ENCODE results near the gene FDXR.
"Not testable (repeated sequence)": the region's sequence is repeated elsewhere in the genome, so short reads cannot be mapped to it uniquely, and the experiment has no call there.

The FDXR gene, protein sequence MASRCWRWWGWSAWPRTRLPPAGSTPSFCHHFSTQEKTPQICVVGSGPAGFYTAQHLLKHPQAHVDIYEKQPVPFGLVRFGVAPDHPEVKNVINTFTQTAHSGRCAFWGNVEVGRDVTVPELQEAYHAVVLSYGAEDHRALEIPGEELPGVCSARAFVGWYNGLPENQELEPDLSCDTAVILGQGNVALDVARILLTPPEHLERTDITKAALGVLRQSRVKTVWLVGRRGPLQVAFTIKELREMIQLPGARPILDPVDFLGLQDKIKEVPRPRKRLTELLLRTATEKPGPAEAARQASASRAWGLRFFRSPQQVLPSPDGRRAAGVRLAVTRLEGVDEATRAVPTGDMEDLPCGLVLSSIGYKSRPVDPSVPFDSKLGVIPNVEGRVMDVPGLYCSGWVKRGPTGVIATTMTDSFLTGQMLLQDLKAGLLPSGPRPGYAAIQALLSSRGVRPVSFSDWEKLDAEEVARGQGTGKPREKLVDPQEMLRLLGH

GRCh38 chr17:74872313-74873036, at the start of gene FDXR:
FDXR (minus strand) TSS chr17:74872994; CDS start chr17:74872944, 50 bp downstream.
- DNase-seq (ENCODE audit: low spot score), result peak; percentile 25

- DNase-seq (ENCODE audit: low spot score), result no peak
Measured at GRCh38 chr17:74922172-74922571, 49.4 kb upstream of the FDXR start.

DNA sequence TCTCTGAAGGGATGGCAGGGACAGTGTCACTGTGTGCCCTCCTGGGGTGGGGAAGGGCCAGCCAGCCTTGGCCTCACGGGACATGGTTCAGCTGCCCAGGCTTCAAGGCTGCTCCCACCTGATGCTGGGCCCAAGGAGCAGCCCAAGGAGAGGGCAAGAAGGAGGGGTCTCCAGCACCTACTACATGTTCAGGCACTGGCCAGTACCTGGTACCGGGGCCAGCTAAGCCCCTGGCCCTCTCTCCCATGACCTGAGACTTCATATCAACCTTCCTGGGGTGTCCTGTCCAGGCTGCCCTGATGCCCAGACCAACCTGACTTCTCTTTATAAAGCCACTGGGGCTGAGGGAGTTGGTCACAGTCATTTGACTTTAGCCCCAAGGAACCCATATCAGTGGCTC, 49.0 kb upstream of the FDXR start:
- DNase-seq (ENCODE audit: low spot score), result no peak

DNA sequence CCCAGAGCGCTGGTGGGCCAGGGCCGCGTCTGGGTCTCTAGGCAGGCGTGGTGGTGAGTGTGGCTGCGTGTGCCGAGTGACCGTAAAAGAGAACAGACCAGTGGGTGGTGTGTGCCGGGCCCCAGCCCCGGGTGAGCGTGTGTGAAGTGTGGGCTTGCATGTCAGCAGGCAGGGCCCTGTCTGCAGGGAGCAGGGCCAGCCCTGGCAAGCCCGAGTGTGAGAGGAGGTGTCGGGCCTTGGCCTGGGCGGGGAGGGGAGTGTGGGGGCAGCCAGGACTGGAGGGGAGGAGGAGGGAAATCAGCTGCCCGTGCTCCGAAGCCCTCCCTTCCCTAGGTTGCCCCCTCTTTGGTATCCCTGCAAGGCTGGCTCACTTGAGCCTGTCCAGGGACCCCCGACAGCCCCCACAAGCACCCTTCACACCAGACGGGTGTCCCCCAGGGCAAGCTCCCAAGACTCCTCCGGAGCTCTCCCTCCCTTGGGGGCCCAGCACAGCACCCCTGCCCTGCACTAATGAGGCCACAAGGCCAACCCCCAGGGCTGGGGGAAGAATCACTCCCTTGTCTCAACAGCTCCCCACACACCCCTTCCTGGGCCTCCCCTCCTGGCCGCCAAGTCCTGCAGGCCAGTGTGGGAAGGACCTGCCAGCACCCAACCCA, 48.4 kb upstream of the FDXR start:
- DNase-seq (ENCODE audit: low spot score), result no peak

DNA sequence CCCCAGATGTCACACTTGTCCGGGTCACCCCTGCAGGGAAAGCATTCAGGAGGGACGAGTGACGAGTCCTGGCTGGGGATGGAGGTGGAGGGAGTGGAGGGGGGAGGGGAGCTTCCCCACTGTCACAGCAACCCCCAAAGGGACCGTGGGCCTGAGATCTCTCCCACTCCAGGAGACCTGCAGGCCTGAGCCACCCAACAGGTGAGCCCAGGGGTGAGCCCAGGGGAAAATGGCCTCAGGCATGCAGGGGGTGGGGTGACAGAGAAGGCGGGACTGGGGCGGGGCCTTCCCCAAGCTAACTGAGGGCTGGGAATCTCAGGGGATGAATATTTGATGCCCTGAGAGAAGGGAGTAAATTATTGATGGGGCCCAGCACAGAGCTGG, 47.8 kb upstream of the FDXR start:
- DNase-seq (ENCODE audit: low spot score), result no peak

- DNase-seq (ENCODE audit: low spot score), result no peak
Measured at GRCh38 chr17:74920306-74920620, 47.5 kb upstream of the FDXR start.

DNA sequence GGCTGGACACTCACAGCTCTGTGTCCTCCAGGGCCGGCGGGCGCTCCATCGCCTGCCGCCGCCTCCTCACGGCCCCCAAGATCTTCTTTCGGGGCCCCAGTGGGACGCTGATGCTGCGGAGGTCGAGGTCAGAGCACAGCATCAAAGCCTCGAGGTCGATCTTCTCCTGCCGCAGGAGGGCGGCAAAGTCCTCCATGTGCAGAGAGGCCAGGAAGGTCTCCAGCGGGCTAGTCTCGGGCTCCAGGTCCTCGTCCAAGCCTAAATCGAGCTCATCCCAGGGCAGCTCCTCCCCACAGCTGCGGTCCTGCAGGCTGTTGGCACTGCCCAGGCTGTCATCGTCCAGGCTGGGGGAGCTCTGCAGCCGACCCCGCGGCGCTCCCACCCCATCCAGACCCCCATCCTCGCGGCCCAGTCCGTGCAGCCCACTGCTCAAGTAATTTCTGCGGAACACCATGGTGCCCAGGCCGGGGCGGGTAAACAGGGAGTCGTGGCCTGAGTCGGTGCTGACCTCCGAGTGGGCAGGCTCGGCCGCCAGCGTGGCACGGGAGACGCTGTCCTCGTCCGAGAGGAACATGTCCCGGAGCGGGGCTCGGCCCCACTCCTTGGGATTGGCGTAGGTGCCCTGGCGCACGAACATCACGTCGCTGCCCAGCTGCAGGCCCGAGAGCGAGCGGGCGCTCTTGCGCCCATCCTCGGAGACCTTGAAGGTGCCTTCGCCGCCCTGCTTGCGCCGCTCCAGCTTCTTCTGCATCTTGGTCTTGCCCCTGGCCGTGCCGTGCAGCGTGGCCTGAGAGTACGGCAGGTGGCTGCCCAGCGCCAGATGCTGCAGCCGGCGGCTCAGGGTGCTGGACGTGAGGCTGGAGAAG, 46.9 kb upstream of the FDXR start:
- DNase-seq (ENCODE audit: low spot score), result no peak

GRCh38 chr17:74918906-74919305, 46.1 kb upstream of the FDXR start:
- no peak for DNase-seq (ENCODE audit: low spot score)

- no peak for DNase-seq (ENCODE audit: low spot score)
Measured at GRCh38 chr17:74917430-74917829, 44.6 kb upstream of the FDXR start.

GRCh38 chr17:74916851-74917199, 44.0 kb upstream of the FDXR start:
- no peak for DNase-seq (ENCODE audit: low spot score)

GRCh38 chr17:74916136-74916850, 43.5 kb upstream of the FDXR start:
- DNase-seq (ENCODE audit: low spot score), result no peak

DNA sequence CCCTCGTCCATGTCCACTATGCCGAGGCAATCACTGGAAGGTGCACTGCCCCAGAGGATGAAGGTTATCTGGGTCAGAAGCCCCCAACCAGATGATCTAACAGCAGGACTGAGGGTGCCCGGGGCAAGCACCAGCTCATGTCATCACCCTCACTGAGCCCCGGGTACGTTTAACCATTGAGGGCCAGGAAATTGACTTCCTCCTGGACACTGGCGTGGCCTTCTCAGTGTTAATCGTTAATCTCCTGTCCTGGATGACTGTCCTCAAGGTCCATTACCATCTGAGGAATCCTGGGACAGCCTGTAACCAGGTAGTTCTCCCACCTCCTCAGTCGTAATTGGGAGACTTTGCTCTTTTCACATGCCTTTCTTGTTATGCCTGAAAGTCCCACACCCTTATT, 38.6 kb upstream of the FDXR start:
- DNase-seq (ENCODE audit: low spot score), result not testable (repeated sequence)

- DNase-seq (ENCODE audit: low spot score), result not testable (repeated sequence)
Measured at GRCh38 chr17:74909097-74909496, 36.3 kb upstream of the FDXR start.

DNA sequence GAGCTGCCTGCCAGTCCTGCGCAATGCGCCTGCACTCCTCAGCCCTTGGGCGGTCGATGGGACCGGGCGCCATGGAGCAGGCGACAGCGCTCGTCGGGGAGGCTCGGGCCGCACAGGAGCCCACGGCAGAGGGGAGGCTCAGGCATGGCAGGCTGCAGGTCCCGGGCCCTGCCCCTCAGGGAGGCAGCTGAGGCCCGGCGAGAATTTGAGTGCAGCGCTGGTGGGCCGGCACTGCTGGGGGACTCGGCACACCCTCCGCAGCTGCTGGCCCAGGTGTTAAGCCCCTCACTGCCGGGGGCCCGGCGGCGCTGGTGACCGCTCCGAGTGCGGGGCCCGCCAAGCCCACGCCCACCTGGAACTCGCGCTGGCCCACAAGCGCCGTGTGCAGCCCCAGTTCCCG, 34.2 kb upstream of the FDXR start:
- DNase-seq (ENCODE audit: low spot score), result no peak

DNA sequence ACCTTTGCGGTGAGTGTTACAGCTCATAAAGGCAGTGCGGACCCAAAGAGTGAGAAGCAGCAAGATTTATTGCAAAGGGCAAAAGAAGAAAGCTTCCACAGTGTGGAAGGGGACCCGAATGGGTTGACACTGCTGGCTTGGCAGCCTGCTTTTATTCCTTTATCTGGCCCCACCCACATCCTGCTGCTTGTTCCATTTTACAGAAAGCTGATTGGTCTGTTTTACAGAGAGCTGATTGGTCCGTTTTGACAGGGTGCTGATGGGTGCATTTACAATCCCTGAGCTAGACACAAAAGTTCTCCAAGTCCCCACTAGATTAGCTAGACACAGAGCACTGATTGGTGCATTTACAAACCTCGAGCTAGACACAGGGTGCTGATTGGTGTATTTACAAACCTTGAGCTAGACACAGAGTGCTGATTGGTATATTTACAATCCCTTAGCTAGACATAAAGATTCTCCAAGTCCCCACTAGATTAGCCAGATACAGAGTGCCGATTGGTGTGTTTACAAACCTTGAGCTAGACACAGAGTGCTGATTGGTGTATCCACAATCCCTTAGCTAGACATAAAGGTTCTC, 33.5 kb upstream of the FDXR start:
- DNase-seq (ENCODE audit: low spot score), result peak; percentile 20

- DNase-seq (ENCODE audit: low spot score), result no peak
Measured at GRCh38 chr17:74904687-74905409, 32.1 kb upstream of the FDXR start.

- DNase-seq (ENCODE audit: low spot score), result no peak
Measured at GRCh38 chr17:74903671-74904070, 30.9 kb upstream of the FDXR start.

DNA sequence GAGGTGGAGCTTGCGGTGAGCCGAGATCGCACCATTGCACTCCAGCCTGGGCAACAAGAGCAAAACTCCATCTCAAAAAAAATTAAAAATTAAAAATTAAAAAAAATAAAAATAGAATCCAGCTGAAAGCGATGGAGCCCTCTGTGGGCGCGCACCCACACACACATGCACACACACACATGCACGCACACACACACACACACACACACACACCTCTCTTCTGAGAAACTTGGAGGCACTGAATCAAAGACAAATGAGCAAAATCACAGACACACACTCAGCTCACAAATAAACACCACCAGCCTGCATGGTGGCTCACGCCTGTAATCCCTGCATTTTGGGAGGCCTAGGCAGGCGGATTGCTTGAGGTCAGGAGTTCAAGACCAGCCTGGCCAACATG, 30.2 kb upstream of the FDXR start:
- DNase-seq (ENCODE audit: low spot score), result no peak

DNA sequence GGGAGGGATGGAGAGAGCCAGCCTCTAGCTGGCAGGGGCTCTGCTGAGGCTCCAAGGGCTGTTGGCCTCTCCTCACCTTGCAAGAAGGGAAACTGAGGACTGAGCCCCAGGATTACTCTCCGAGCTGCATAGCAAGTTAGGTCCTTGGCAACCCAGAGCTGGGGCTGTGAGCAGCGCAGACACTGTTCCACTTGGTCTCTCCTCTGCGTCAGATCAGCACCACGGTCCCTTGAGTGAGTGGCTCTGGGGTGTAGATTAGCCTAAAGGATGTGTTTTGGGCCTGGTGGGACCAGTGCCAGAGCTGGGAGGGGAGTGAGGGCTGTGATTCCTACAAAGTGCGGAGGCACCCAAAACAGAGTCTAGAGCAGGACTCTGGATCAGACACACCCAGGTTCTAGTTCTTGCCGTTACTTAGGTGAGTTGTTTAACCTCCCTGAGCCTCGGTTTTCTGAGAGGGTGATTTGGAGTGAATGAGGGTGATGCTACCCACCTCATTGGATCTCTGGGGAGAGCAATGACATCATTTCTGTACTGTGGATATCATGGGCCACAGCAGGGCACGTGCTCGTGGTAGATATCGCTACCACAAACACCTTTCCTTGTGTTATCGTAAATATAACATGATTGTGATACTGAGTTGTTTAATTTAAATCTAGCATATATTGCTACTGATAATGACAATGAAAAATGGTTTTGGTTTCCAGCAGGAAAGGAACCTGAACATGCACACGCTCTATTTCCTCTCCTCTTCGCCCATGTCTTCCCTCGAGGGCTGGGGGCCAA, 28.8 kb upstream of the FDXR start:
- no peak for DNase-seq (ENCODE audit: low spot score)

GRCh38 chr17:74900208-74900607, 27.4 kb upstream of the FDXR start:
- DNase-seq (ENCODE audit: low spot score), result no peak

Data from SW480 (cell line).